ENCODE measurements around the gene RBMS1.

DNA sequence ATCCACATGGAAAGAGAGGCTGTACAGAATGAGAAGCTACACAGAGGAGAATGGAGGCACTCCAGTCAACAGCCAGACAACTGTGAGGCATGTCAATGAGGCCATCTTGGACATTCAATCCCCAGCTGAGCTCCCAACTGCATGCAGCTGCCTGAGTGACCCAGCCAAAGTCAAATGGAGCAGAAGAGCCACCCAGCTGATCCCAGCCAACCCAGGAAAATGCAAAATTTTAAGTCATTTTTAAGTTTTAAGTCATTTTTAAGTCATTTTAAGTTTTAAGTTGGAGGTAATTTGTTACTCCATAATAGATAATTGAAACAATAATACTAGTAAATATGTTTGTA lies 63.6 kb downstream of the RBMS1 start:
- TF ChIP-seq POLR2A (IDR thresholded peaks at IDR 0.05) (no peak), POLR2AphosphoS5 (IDR thresholded peaks at IDR 0.05) (no peak)
- TF ChIP-seq, protein P1, sequence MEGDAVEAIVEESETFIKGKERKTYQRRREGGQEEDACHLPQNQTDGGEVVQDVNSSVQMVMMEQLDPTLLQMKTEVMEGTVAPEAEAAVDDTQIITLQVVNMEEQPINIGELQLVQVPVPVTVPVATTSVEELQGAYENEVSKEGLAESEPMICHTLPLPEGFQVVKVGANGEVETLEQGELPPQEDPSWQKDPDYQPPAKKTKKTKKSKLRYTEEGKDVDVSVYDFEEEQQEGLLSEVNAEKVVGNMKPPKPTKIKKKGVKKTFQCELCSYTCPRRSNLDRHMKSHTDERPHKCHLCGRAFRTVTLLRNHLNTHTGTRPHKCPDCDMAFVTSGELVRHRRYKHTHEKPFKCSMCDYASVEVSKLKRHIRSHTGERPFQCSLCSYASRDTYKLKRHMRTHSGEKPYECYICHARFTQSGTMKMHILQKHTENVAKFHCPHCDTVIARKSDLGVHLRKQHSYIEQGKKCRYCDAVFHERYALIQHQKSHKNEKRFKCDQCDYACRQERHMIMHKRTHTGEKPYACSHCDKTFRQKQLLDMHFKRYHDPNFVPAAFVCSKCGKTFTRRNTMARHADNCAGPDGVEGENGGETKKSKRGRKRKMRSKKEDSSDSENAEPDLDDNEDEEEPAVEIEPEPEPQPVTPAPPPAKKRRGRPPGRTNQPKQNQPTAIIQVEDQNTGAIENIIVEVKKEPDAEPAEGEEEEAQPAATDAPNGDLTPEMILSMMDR (IDR thresholded peaks at IDR 0.05), result no peak

Measured in breast epithelium (tissue), 3 donors.